IMR-90 (cell line): ENCODE data around the gene PCP4L1. TPM values are rescaled to one million over a fixed set of nuclear protein-coding genes. Genes with fewer than 3 reads are reported as not detected.

Source experiments
- ATAC-seq: fragments of 200-7000 bp; cut with Tn5 transposase; 2 replicates; pipeline ENCODE4 v1.9.1; 2020; ENCODE audit warnings: low read depth, mild to moderate bottlenecking, moderate library complexity
- BruUV-seq: library from RNA; stranded (reverse); fragments of 400-500 nt; replicated peaks from 2 replicates; lab custom pipeline; 2021; lab: Mats Ljungman, UMichigan
- CTCF ChIA-PET: fragments of 300-600 bp; formaldehyde crosslinking; extraction: SDS; loops from one replicate; lab custom pipeline; 2021; ENCODE audit warnings: antibody characterized with exemption; lab: Yijun Ruan, JAX
- POLR2A ChIA-PET: fragments of 300-600 bp; sonication (Branson Sonifier 250); formaldehyde crosslinking; loops from one replicate; lab custom pipeline; 2022; ENCODE audit warnings: antibody characterized with exemption; ENCODE audit not compliant: unreplicated experiment; lab: Charles Lee
- DNase-seq: peaks from one replicate; pipeline ENCODE4 v3.0.0; 2013
- H2AFZ ChIP-seq: replicated peaks from 2 replicates; pipeline ENCODE3; 2013; ENCODE audit warnings: low read length, mild to moderate bottlenecking; ENCODE audit not compliant: poor library complexity
- H2AK5ac ChIP-seq: 2 replicates; pipeline ENCODE4 v1.6.1; 2013; ENCODE audit warnings: low read depth, low read length, inconsistent platforms
- H2AK9ac ChIP-seq: replicated peaks from 2 replicates; pipeline ENCODE3; 2013; ENCODE audit warnings: mild to moderate bottlenecking, low read depth, low read length, moderate library complexity; ENCODE audit not compliant: poor library complexity
- H2BK120ac ChIP-seq: 2 replicates; pipeline ENCODE4 v1.6.1; 2013; ENCODE audit warnings: low read depth, low read length, inconsistent platforms
- H2BK15ac ChIP-seq: 3 replicates; pipeline ENCODE4 v1.6.1; 2013; ENCODE audit warnings: low read depth, low read length, inconsistent platforms
- H2BK20ac ChIP-seq: 2 replicates; pipeline ENCODE4 v1.6.1; 2013; ENCODE audit warnings: low read depth, mild to moderate bottlenecking, inconsistent platforms, low read length, moderate library complexity
- H2BK5ac ChIP-seq: 2 replicates; pipeline ENCODE4 v1.6.1; 2013; ENCODE audit warnings: mild to moderate bottlenecking, low read depth, low read length, inconsistent platforms; ENCODE audit not compliant: poor library complexity, severe bottlenecking
- H3K14ac ChIP-seq: replicated peaks from 2 replicates; pipeline ENCODE4 v1.6.1; 2013; ENCODE audit warnings: low read depth, low read length, inconsistent platforms
- H3K18ac ChIP-seq: 2 replicates; pipeline ENCODE4 v1.6.1; 2013; ENCODE audit warnings: low read depth, low read length, control low read depth
- H3K23ac ChIP-seq: 2 replicates; pipeline ENCODE4 v1.6.1; 2013; ENCODE audit warnings: low read depth, low read length, inconsistent platforms
- H3K27ac ChIP-seq: 2 replicates; pipeline ENCODE4 v1.5.1; 2013; ENCODE audit warnings: mild to moderate bottlenecking, control low read depth, low read length; ENCODE audit not compliant: insufficient read depth
- H3K27me3 ChIP-seq: 2 replicates; pipeline ENCODE4 v1.6.1; 2013; ENCODE audit warnings: low read length; ENCODE audit not compliant: control insufficient read depth, insufficient read depth
- H3K36me3 ChIP-seq: 2 replicates; pipeline ENCODE4 v1.6.1; 2013; ENCODE audit warnings: low read length, mixed read lengths; ENCODE audit not compliant: control insufficient read depth, insufficient read depth
- H3K4ac ChIP-seq: 2 replicates; pipeline ENCODE4 v1.6.1; 2013; ENCODE audit warnings: low read depth, low read length, inconsistent platforms
- H3K4me1 ChIP-seq: 2 replicates; pipeline ENCODE4 v1.6.1; 2013; ENCODE audit warnings: low read length, mixed read lengths; ENCODE audit not compliant: control insufficient read depth, insufficient read depth
- H3K4me2 ChIP-seq: 2 replicates; pipeline ENCODE4 v1.6.1; 2013; ENCODE audit warnings: low read depth, mild to moderate bottlenecking, control low read depth, low read length, moderate library complexity
- H3K4me3 ChIP-seq: 2 replicates; pipeline ENCODE4 v1.5.1; 2013; ENCODE audit warnings: low read depth, mild to moderate bottlenecking, control low read depth, low read length, moderate library complexity; ENCODE audit not compliant: insufficient read depth
- H3K56ac ChIP-seq: 2 replicates; pipeline ENCODE4 v1.6.1; 2013; ENCODE audit warnings: low read length, inconsistent platforms; ENCODE audit not compliant: insufficient read depth; ENCODE audit errors: extremely low read depth
- H3K79me1 ChIP-seq, 2 experiments: 2 replicates each; pipeline ENCODE4 v1.6.1; 2013; ENCODE audit warnings: low read length in 2 of 2, inconsistent platforms in 1 of 2, low read depth in 1 of 2
- H3K9ac ChIP-seq: 2 replicates; pipeline ENCODE4 v1.6.1; 2013; ENCODE audit warnings: low read depth, low read length, control low read depth
- H3K9me1 ChIP-seq: 2 replicates; pipeline ENCODE4 v1.6.1; 2013; ENCODE audit warnings: low read length, inconsistent platforms; ENCODE audit not compliant: insufficient read depth
- H3K9me3 ChIP-seq: 2 replicates; pipeline ENCODE4 v1.6.1; 2013; ENCODE audit warnings: low read length; ENCODE audit not compliant: control insufficient read depth, insufficient read depth
- H4K20me1 ChIP-seq: 2 replicates; pipeline ENCODE4 v1.6.1; 2013; ENCODE audit warnings: low read length, inconsistent platforms; ENCODE audit not compliant: insufficient read depth
- H4K5ac ChIP-seq: 2 replicates; pipeline ENCODE4 v1.6.1; 2013; ENCODE audit warnings: mild to moderate bottlenecking, low read depth, low read length, control low read depth
- H4K8ac ChIP-seq, 2 experiments: 2 replicates each; pipeline ENCODE4 v1.6.1; 2013; ENCODE audit warnings: low read depth in 2 of 2, low read length in 2 of 2, control low read depth in 1 of 2, inconsistent platforms in 1 of 2
- H4K91ac ChIP-seq: 2 replicates; pipeline ENCODE4 v1.6.1; 2013; ENCODE audit warnings: low read depth, low read length, inconsistent platforms; ENCODE audit not compliant: insufficient read depth
- BHLHE40 ChIP-seq: fragments of 150-350 bp; IDR thresholded peaks from 2 replicates; pipeline ENCODE4 v1.6.1; 2016; ENCODE audit warnings: mild to moderate bottlenecking, low read depth, low read length
- CEBPB ChIP-seq: IDR thresholded peaks from 2 replicates; pipeline ENCODE4 v1.6.1; 2012; ENCODE audit warnings: low read depth, low read length, improper control_type of control experiment
- MXI1 ChIP-seq: IDR thresholded peaks from 2 replicates; pipeline ENCODE4 v1.6.1; 2012; ENCODE audit warnings: low read depth, mild to moderate bottlenecking, low read length, moderate library complexity, borderline replicate concordance
- NFE2L2 ChIP-seq: fragments of 150-350 bp; IDR thresholded peaks from 2 replicates; pipeline ENCODE4 v1.6.1; 2016; ENCODE audit warnings: low read depth, mild to moderate bottlenecking, low read length
- POLR2A ChIP-seq: IDR thresholded peaks from 2 replicates; pipeline ENCODE4 v1.6.1; 2012; ENCODE audit warnings: mild to moderate bottlenecking, low read depth, low read length
- RAD21 ChIP-seq: IDR thresholded peaks from 2 replicates; pipeline ENCODE4 v1.6.1; 2012; ENCODE audit warnings: low read length, improper control_type of control experiment
- SMC3 ChIP-seq: fragments of 150-350 bp; IDR thresholded peaks from 2 replicates; pipeline ENCODE4 v1.6.1; 2016; ENCODE audit warnings: low read depth, mild to moderate bottlenecking, antibody characterized with exemption, low read length, moderate library complexity
- WGBS, 2 experiments: methylation state at CpG; one replicate each; pipeline versions ENCODE4 v1.1.5 to v1.1.7; 2013; ENCODE audit warnings: missing lambda C conversion rate in 2 of 2; ENCODE audit not compliant: insufficient read length in 1 of 2; ENCODE audit errors: extremely low coverage in 2 of 2; 5-methylcytosine and 5-hydroxymethylcytosine counted together
- dilution Hi-C: fragments of 300-500 bp; cut with HindIII; formaldehyde crosslinking; loops from one replicate; pipeline ENCODE4 v1.14.3; 2018; ENCODE audit warnings: low sequenced_read_pairs; ENCODE audit not compliant: unreplicated experiment
- in situ Hi-C: fragments of 300-500 bp; cut with MboI; formaldehyde crosslinking; loops from 3 replicates; pipeline ENCODE4 v1.14.3; 2019; ENCODE audit warnings: low sequenced_read_pairs, inconsistent platforms, mixed read lengths
- intact Hi-C: fragments of 100-400 bp; cut with micrococcal nuclease; formaldehyde crosslinking; loops from 2 replicates; pipeline ENCODE4 v1.10.0; 2022
- polyA plus RNA-seq, 3 experiments: library from polyadenylated mRNA; depleted of rRNA; stranded (reverse); fragments of >200 nt; gene quantifications; 2 replicates each; pipeline ENCODE4 v1.2.3, GENCODE V29; 2012; ENCODE audit warnings: low replicate concordance in 1 of 3
- total RNA-seq: library from RNA; depleted of rRNA; stranded (reverse); fragments of >200 nt; gene quantifications from 2 replicates; pipeline ENCODE4 v1.2.3, GENCODE V29; 2012

The PCP4L1 gene
- total and polyA plus RNA-seq, 2 of the 4 experiments (the other 2 are of a cell fraction), result not detected

DNA sequence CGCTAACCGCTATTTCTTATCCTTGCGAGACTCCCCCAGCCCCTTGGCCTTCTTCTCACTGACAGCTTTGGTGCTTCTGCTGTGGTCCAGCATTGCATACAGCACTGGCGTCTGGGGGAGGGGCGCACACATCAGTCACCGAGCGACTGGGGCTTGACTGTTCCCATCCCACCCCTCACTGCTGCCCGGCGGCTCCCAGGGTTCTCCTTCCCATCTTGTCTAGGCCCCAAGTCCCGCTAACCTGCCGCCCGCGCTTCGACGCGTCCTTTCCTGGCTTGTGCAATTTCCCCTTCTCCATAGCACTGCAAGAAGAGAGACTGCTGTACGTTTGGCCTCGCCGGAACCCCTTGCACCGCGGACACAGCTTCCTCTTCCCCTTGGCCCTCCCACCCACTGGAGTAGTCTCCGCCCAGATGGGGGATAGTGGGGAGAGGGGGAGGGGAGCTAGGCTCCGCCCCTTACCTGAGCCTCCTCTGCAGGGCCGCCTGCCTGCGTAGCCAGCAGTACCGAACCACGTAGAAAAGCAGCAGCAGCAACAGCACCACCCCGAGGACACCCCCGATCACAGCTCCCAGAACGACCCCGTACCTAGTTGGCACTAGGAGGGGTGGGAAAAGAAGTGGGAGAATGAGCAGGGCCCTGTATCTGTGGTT is 47.4 kb downstream of the PCP4L1 start:
- 2% methylated on average over 11 of the region's 31 CpGs; no CpG with 5 or more reads in 1 of the 2 experiments for WGBS, 2 experiments
- H3K4me3 ChIP-seq, result peak overlapping the region; percentile 46
- peak overlapping the region; percentile 50; the same call in 1 of the 2 replicates for H4K91ac ChIP-seq
- H3K4me2 ChIP-seq, result peak overlapping the region; percentile 64
- no TSS peak for BruUV-seq
- 0 out of 2 replicates have a peak overlapping the region, but pooled peaks have one; percentile 6 for H3K14ac ChIP-seq
- CTCF ChIA-PET, result no interaction called here
- peak overlapping the region; percentile 60 for H2AK9ac ChIP-seq
- DNase-seq (peak; percentile 21), ATAC-seq (peak; percentile 65)
- peak overlapping the region; percentile 89 for H2AFZ ChIP-seq
- TF ChIP-seq POLR2A, result no peak
- 0 out of 2 replicates have a peak, but pooled peaks have one; percentile 44 for TF ChIP-seq CEBPB
- no peak for TF ChIP-seq MXI1
- TF ChIP-seq NFE2L2, result no peak
- no peak for TF ChIP-seq RAD21
- TF ChIP-seq SMC3, result no peak
- no peak for TF ChIP-seq BHLHE40
- no peaks in the 10 kb centered on the region; a peak in 1 of 4 replicates for H3K79me1 ChIP-seq
- H3K9me3 ChIP-seq, result no peaks in the 10 kb centered on the region
- H4K8ac ChIP-seq, result peak overlapping the region; percentile 82 to 98
- H3K18ac ChIP-seq, result no peak overlapping the region; the same call in 1 of the 2 replicates
- H3K56ac ChIP-seq, result no peak overlapping the region
- H3K9me1 ChIP-seq, result peaks cover 7% of the 10 kb centered on the region; the same call in 1 of the 2 replicates
- POLR2A ChIA-PET, result no interaction called here
- peak overlapping the region; percentile 37 for H3K9ac ChIP-seq
- no peak overlapping the region for H2BK5ac ChIP-seq
- no peak overlapping the region for H2BK15ac ChIP-seq
- in situ Hi-C loops (no loop called here), intact Hi-C loops (no loop called here), dilution Hi-C loops (no loop called here)
- H3K4me1 ChIP-seq, result peaks cover 10% of the 10 kb centered on the region; the same call in 1 of the 2 replicates
- peak overlapping the region; percentile 38; the same call in 1 of the 2 replicates for H4K5ac ChIP-seq
- no peak overlapping the region for H2BK20ac ChIP-seq
- H3K23ac ChIP-seq, result no peak overlapping the region
- no peaks in the 10 kb centered on the region for H3K36me3 ChIP-seq
- H4K20me1 ChIP-seq, result no peaks in the 10 kb centered on the region
- peak overlapping the region; percentile 59 for H3K4ac ChIP-seq
- H3K27ac ChIP-seq, result no peak overlapping the region
- no peak overlapping the region for H2BK120ac ChIP-seq
- H3K27me3 ChIP-seq, result peaks cover 5% of the 10 kb centered on the region; the same call in 1 of the 2 replicates
- H2AK5ac ChIP-seq, result no peak overlapping the region
